GM15510 (cell line): Measurements from ENCODE around the gene KIRREL3.

ENCODE experiments used
- POLR2A ChIP-seq: IDR thresholded peaks from 3 replicates; pipeline ENCODE4 v1.6.1; 2011; ENCODE audit warnings: borderline replicate concordance; ENCODE audit not compliant: insufficient read length; ENCODE audit errors: extremely low read depth

KIRREL3 gene

GRCh38 chr11:126711977-126712625 lies 288.5 kb downstream of the KIRREL3 start:
- TF ChIP-seq POLR2A, result no peak

GRCh38 chr11:126710804-126711399 lies 289.7 kb downstream of the KIRREL3 start:
- TF ChIP-seq POLR2A, result no peak

- TF ChIP-seq POLR2A, result no peak
Measured at GRCh38 chr11:126707498-126707897, 293.1 kb downstream of the KIRREL3 start.

DNA sequence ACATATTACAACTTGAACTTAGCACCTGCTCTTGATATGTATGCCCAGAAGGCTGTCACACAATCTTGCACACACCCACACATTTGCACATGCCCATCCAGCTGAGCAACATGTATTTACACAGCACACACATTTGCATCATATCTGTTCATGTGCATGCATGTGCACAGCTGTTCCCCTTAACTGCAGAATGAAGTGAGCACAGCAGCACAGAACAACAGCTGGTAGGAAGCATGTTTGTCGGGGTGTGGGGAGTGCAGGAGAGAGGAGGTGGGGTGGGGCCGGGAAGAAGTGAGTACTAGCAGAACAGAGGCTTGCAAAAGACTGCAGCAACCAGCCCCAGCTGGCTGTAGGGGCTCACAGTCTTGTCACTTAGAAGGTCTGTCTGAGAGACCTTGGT lies 296.5 kb downstream of the KIRREL3 start:
- TF ChIP-seq POLR2A, result no peak

- TF ChIP-seq POLR2A, result no peak
Measured at GRCh38 chr11:126703662-126704061, 296.9 kb downstream of the KIRREL3 start.

GRCh38 chr11:126702987-126703386 lies 297.6 kb downstream of the KIRREL3 start:
- TF ChIP-seq POLR2A, result no peak

DNA sequence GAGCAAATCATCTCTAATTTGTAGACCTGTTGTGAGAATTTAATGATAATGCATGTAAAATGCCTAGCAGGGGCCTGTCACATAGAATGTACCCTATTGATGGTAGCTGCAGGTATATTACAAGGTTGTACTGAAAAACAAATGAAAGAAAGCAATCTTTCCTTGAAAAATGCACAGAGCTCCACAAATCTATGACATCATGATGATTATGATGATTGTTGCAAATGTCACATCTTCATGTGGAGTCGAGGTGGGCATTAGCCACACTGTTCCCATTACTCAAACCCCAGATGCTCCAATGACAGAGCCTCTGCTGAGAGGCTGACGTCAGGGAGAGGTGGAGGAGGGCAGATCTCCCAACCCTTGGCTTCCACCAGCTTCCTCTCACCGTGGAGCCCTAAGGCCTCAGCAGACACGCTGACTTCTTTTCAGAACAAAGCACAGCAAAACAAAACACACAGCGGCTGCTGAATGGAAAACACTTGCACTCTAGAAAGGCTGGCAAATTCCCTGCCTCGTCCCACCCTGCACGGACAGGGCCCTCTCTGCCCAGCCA lies 298.3 kb downstream of the KIRREL3 start:
- no peak for TF ChIP-seq POLR2A

DNA sequence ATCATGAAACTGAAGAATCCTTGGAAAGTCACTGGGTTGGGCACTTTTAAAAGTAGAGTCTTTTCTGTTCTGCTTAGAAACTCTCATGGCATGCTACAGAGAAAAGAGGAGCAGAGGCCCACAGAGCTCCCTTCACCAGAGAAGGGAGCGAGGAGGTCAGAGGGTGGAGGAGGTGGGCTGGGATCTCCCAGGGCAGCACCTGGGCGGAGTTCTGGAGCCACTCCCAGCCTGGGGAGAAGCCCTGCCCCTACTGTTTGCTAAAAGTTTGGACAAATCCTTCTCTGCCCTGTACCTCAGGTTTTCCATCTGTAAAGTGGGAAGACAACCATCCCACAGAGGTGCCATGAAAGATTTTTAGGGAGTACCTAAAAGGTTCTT lies 299.1 kb downstream of the KIRREL3 start:
- TF ChIP-seq POLR2A, result no peak

DNA sequence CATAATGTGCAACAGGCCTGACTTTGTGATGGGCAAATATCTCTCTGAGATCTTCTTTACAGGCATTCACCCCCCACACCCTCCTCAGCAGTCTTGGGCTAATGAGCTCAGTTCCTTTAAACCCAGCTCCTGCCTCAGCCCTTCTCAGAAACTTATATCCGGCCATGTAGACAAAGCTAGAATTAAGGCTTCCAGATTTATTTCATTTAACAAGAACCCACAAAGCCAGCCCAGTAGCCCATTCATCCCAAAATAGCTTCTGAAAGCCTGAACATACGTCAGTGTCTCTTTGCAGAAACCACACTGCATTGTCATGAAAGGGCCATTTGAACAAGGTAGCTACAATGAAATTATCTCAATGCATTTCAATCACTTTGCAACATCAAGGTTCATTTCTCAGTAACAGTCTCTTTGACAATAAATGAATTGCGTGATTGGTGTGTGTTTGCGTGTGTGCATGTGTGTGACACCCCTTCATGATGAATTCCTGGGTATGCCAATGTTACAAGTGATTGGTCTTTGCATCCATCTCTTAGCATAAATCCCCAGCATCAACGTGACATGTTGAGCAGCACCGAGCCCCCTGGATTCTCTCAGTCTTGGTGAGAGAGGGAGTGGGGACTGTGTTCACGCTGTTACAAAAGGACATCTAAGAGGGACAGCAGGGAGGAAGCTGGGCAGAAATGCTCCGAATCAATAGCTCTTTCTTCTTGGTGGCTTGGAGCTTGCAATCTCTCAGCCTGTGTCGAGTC lies 299.6 kb downstream of the KIRREL3 start:
- no peak for TF ChIP-seq POLR2A

DNA sequence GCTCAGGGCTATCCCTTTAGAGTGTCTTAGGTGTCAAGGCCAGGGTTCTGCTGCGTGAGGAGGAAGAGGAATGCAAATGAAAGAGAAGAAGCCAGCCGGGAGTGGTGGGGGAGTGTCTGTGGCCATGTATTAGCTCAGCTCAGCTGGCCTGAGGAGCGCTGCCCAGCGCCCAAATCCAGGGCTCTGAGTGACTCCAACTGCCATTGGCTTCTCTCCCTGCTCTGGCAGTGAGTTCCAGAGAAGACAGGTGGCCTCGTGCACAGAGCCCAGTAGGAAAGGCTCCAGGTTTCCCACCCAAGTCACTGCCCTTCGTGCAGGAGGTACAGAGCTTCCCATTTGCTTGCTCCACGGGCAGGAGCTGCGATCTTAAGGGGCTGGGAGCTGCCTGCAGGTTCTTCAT lies 302.0 kb downstream of the KIRREL3 start:
- no peak for TF ChIP-seq POLR2A

- TF ChIP-seq POLR2A, result no peak
Measured at GRCh38 chr11:126697936-126698335, 302.6 kb downstream of the KIRREL3 start.

GRCh38 chr11:126696982-126697381 lies 303.6 kb downstream of the KIRREL3 start:
- no peak for TF ChIP-seq POLR2A

DNA sequence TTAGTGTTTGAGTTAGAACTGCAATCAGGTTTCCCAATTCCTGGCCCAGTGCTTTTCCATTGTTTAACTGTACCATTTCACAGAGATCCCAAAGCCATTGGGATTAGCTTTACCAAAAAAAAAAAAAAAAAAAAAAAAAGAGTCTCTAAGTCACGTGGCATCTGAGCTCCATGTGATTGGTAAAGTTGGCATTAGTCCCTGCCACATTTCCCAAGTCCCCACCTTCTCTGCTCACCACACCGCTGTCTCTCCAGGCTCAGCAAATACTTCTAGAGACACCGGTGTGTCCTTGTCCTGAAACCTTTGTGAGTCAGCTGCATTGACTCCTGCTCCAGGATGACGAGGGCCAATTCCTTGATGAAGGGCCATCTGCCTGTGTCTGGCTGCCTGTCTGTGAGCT lies 305.3 kb downstream of the KIRREL3 start:
- TF ChIP-seq POLR2A, result no peak

DNA sequence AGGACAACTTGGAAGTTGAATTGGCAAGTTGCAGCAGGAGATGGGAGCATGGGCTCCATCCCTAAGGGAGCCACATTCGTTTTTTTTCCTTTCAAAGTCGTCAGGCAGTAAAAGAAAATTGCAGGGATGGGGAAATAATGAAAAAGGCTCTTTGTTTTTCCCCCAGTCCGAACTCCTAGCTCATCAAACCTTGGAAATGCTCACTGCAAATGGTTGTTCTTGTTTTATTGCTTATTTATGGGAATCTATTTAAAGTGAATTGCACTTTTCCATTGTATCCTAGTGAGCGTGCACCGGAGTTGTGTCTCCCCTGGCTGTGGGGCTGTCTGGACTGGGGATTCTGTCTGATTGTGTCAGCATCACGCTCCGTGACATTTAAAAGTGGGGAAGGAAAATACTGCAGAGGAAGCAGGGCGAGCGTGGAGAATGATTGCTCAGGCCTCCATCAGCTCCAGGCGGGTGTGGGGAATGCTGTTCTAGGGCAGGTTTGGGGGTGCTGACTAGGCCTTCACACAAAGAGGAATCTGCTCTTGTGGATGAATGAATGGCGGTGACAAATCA lies 306.4 kb downstream of the KIRREL3 start:
- TF ChIP-seq POLR2A, result no peak

DNA sequence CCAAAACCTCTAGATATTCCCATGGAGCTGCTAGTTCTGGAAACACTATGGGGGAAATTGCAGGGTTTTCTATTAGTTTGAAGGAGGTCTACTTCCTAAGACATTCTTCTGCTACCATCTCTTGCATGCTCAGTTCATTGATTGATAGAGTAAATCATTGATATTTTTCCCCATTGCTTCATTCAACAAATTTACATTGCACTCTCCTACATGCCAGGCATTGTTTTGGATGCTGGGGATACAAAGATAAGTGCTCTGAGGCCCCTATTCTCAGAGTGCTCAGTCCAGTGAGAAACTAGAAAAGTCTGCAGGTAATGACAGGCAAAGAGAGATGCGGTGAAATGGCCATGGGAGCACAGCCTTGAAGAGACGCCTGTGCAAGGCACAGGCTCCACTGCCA lies 313.1 kb downstream of the KIRREL3 start:
- TF ChIP-seq POLR2A, result no peak

GRCh38 chr11:126686938-126687337 lies 313.6 kb downstream of the KIRREL3 start:
- no peak for TF ChIP-seq POLR2A
